K562 (cell line): ENCODE data around the gene RPL22L1. TPM values are rescaled to one million over a fixed set of nuclear protein-coding genes. Genes with fewer than 3 reads are reported as not detected.

Experiments
- ATF1 ChIP-seq, 2 experiments: fragments of 450-650 bp in 1 of 2; IDR thresholded peaks; 2 replicates each; pipeline ENCODE4 v1.6.1; 2016; ENCODE audit warnings: missing compliant biosample characterization in 1 of 2, missing genetic modification characterization in 1 of 2
- BCL6 ChIP-seq: fragments of 250-450 bp; sonication (Bioruptor Pico); IDR thresholded peaks from 2 replicates; pipeline ENCODE4 v1.4.0; 2020
- CEBPG ChIP-seq, 3 experiments: fragments of 200-800 bp in 1 of 3; sonication (Bioruptor generic) in 1 of 3; sonication (generic) in 1 of 3; formaldehyde crosslinking in 1 of 3; IDR thresholded peaks in 2 of 3; conservative IDR thresholded peaks in 1 of 3; 2 replicates each; pipeline versions ENCODE4 v1.6.1 to v1.8.0; 2016 to 2022; ENCODE audit warnings: missing compliant biosample characterization in 2 of 3, missing genetic modification characterization in 2 of 3, mild to moderate bottlenecking in 1 of 3, missing genetic modification reagents in 1 of 3
- CTBP1 ChIP-seq: fragments of 450-650 bp; IDR thresholded peaks from 2 replicates; pipeline ENCODE4 v1.6.1; 2016; ENCODE audit warnings: borderline replicate concordance
- ETV6 ChIP-seq, 3 experiments: fragments of 150-350 bp in 1 of 3; sonication (generic) in 1 of 3; formaldehyde crosslinking in 1 of 3; IDR thresholded peaks; 2 replicates each; pipeline versions ENCODE4 v1.6.1 to v1.8.0; 2014 to 2022; ENCODE audit warnings: borderline replicate concordance in 2 of 3, low read depth in 2 of 3, antibody characterized with exemption in 1 of 3, low read length in 1 of 3, mild to moderate bottlenecking in 1 of 3, missing genetic modification reagents in 1 of 3
- FOXJ3 ChIP-seq: sonication (generic); formaldehyde crosslinking; IDR thresholded peaks from 2 replicates; pipeline ENCODE4 v1.4.0; 2020; ENCODE audit warnings: mild to moderate bottlenecking, missing genetic modification reagents
- FOXP1 ChIP-seq: sonication (generic); formaldehyde crosslinking; IDR thresholded peaks from 2 replicates; pipeline ENCODE4 v1.8.0; 2022; ENCODE audit warnings: mild to moderate bottlenecking, missing genetic modification reagents
- HNRNPL ChIP-seq: fragments of 200-400 bp; formaldehyde crosslinking; IDR thresholded peaks from 2 replicates; pipeline ENCODE4 v1.6.1; 2017; ENCODE audit warnings: low read depth, mild to moderate bottlenecking, low read length
- L3MBTL2 ChIP-seq: fragments of 450-650 bp; IDR thresholded peaks from 2 replicates; pipeline ENCODE4 v1.6.1; 2016; ENCODE audit warnings: mild to moderate bottlenecking, moderate library complexity
- NFRKB ChIP-seq: fragments of 450-650 bp; IDR thresholded peaks from 2 replicates; pipeline ENCODE4 v1.6.1; 2016; ENCODE audit warnings: low read depth
- PRMT5 ChIP-seq: sonication (generic); formaldehyde crosslinking; IDR thresholded peaks from 2 replicates; pipeline ENCODE4 v1.5.0; 2020; ENCODE audit warnings: missing genetic modification reagents
- RAD21 ChIP-seq, 2 experiments: fragments of 250-450 bp in 1 of 2; fragments of 450-650 bp in 1 of 2; sonication (Bioruptor Pico) in 1 of 2; formaldehyde crosslinking in 1 of 2; IDR thresholded peaks in 1 of 2; conservative IDR thresholded peaks in 1 of 2; 2 replicates each; pipeline versions ENCODE4 v1.4.0 to v1.8.0; 2020 to 2022; ENCODE audit warnings: mild to moderate bottlenecking in 2 of 2, moderate library complexity in 1 of 2
- RBM39 ChIP-seq: fragments of 200-400 bp; formaldehyde crosslinking; optimal IDR thresholded peaks from 2 replicates; pipeline ENCODE3; 2018; ENCODE audit warnings: low read depth, low read length
- RFX7 ChIP-seq: fragments of 250-450 bp; sonication (Bioruptor Pico); IDR thresholded peaks from 2 replicates; pipeline ENCODE4 v1.5.1; 2021; ENCODE audit warnings: mild to moderate bottlenecking
- TRIM24 ChIP-seq, 2 experiments: fragments of 450-650 bp; IDR thresholded peaks; 2 replicates each; pipeline ENCODE4 v1.6.1; 2016
- ZNF133 ChIP-seq: fragments of 250-450 bp; sonication (Bioruptor Pico); IDR thresholded peaks from 2 replicates; pipeline ENCODE4 v1.4.0; 2020; ENCODE audit warnings: mild to moderate bottlenecking
- polyA plus RNA-seq, 8 experiments: library from polyadenylated mRNA; depleted of rRNA in 4 of 8; stranded (reverse) in 5 of 8; unstranded in 3 of 8; fragments of >200 nt; fragmentation: Nextera tagmentation in 2 of 8; fragmentation: Illumina TruSeq in 1 of 8; extraction: Ambion mirVana in 2 of 8; extraction: Trizol in 1 of 8; gene quantifications; 2 replicates each; pipeline versions ENCODE4 v1.2.1 to v1.2.3, GENCODE V29; 2011 to 2014; ENCODE audit warnings: inconsistent platforms in 1 of 8, missing spikeins in 1 of 8
- total RNA-seq, 7 experiments: library from RNA; depleted of rRNA in 6 of 7; stranded (reverse); fragments of >200 nt in 6 of 7; fragmentation: Illumina TruSeq in 2 of 7; extraction: Trizol in 2 of 7; gene quantifications; 2 replicates each; pipeline versions ENCODE4 v1.2.1 to v1.2.3, GENCODE V29; 2011 to 2021; ENCODE audit warnings: low replicate concordance in 1 of 7
- TF ChIP-seq, protein P1 (sequence below): fragments of 450-650 bp; IDR thresholded peaks from 2 replicates; pipeline ENCODE4 v1.6.1; 2018; ENCODE audit not compliant: partially characterized antibody
- TF ChIP-seq, protein P2 (sequence below), 3 experiments: fragments of 200-800 bp in 1 of 3; fragments of 250-450 bp in 1 of 3; fragments of 450-650 bp in 1 of 3; sonication (Bioruptor Pico) in 1 of 3; sonication (Bioruptor generic) in 1 of 3; formaldehyde crosslinking in 1 of 3; IDR thresholded peaks; 2 replicates each; pipeline versions ENCODE4 v1.6.1 to v1.8.0; 2016 to 2022; ENCODE audit warnings: mild to moderate bottlenecking in 2 of 3, missing genetic modification characterization in 2 of 3, missing compliant biosample characterization in 1 of 3, moderate library complexity in 1 of 3

RPL22L1 gene
- total and polyA plus RNA-seq, 9 of the 15 experiments (the other 6 are each of a cell fraction or from before 2014, with no cell fraction given): 53.9 to 198 (median 108) TPM

DNA sequence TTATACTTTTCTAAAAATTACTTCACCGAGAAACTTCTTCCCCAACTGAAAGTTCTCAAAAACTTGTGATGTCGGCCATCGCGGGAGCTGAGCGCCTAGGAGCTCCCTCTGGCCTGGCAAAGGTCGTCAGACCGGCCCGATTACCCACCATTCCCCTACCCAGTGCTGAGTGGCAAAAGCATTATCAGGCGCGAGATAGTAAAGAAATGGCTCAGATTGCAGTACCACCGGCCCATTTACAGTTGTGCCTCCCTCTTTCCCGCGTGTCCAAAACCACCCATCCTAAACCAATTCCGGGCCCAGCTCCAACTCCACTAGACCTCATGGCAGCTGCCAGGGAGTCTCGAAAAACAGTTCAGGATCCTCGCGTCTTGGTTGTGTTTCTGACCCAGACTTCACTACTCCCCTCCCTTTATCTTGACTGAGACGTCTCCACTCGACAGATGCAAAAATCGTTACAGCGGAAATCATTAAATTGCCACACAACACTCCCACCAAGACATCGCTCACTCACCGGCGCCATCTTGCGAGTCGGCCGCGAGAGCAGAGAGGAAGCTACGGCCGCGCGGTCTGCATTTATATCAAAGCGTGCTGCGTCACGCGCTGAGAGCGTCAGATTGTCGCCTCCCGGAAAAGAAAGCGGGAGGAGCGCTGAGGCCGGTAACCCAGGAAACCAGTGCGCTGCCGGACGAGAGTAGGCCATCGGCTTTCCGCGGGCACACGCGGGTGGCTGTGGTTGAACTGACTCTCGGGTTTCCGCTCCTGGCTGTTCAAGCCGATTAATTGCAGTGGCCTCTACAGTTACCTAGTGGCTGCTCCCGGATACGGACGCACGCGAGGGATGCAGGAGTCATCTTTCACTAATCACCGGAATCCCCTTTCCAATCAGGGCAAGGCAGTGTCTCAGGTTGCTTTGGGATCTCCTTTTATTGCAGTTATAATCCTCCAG, at the start of gene RPL22L1 (continued):
- peak; percentile 57; the same call in 1 of the 2 replicates for TF ChIP-seq FOXP1
- peak; percentile 98 for TF ChIP-seq NFRKB
- TF ChIP-seq FOXJ3 (CRISPR knock-in tag): no peak
- TF ChIP-seq BCL6 (CRISPR knock-in tag): no peak
- TF ChIP-seq CEBPG (CRISPR knock-in tag; IDR thresholded peaks at IDR 0.05): peak; percentile 58
- no peak; a peak in 1 of 4 replicates for TF ChIP-seq CEBPG (tag; conservative IDR thresholded peaks at IDR 0.05 in 1 of 2, IDR thresholded peaks at IDR 0.05 in 1 of 2)
- TF ChIP-seq, protein P1, sequence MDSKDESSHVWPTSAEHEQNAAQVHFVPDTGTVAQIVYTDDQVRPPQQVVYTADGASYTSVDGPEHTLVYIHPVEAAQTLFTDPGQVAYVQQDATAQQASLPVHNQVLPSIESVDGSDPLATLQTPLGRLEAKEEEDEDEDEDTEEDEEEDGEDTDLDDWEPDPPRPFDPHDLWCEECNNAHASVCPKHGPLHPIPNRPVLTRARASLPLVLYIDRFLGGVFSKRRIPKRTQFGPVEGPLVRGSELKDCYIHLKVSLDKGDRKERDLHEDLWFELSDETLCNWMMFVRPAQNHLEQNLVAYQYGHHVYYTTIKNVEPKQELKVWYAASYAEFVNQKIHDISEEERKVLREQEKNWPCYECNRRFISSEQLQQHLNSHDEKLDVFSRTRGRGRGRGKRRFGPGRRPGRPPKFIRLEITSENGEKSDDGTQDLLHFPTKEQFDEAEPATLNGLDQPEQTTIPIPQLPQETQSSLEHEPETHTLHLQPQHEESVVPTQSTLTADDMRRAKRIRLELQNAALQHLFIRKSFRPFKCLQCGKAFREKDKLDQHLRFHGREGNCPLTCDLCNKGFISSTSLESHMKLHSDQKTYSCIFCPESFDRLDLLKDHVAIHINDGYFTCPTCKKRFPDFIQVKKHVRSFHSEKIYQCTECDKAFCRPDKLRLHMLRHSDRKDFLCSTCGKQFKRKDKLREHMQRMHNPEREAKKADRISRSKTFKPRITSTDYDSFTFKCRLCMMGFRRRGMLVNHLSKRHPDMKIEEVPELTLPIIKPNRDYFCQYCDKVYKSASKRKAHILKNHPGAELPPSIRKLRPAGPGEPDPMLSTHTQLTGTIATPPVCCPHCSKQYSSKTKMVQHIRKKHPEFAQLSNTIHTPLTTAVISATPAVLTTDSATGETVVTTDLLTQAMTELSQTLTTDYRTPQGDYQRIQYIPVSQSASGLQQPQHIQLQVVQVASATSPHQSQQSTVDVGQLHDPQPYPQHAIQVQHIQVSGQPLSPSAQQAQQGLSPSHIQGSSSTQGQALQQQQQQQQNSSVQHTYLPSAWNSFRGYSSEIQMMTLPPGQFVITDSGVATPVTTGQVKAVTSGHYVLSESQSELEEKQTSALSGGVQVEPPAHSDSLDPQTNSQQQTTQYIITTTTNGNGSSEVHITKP: no peak
- TF ChIP-seq HNRNPL: no peak; the same call in 1 of the 2 replicates
- TF ChIP-seq ZNF133 (CRISPR knock-in tag): no peak
- no peak for TF ChIP-seq ATF1 (CRISPR knock-in tag; IDR thresholded peaks at IDR 0.05)
- TF ChIP-seq ATF1 (tag; IDR thresholded peaks at IDR 0.05): peak; percentile 96
- TF ChIP-seq PRMT5 (CRISPR knock-in tag): no peak
- TF ChIP-seq L3MBTL2: peak; percentile 86
- peak; percentile 89 for TF ChIP-seq RBM39
- TF ChIP-seq TRIM24 (IDR thresholded peaks at IDR 0.05): no peak
- TF ChIP-seq ETV6 (IDR thresholded peaks at IDR 0.05; ENCODE audit: borderline replicate concordance in 1 of 2, low read depth in 2 of 2, low read length in 1 of 2): no peak
- no peak for TF ChIP-seq ETV6 (CRISPR knock-in tag; IDR thresholded peaks at IDR 0.05; ENCODE audit: borderline replicate concordance)
- TF ChIP-seq, protein P2, sequence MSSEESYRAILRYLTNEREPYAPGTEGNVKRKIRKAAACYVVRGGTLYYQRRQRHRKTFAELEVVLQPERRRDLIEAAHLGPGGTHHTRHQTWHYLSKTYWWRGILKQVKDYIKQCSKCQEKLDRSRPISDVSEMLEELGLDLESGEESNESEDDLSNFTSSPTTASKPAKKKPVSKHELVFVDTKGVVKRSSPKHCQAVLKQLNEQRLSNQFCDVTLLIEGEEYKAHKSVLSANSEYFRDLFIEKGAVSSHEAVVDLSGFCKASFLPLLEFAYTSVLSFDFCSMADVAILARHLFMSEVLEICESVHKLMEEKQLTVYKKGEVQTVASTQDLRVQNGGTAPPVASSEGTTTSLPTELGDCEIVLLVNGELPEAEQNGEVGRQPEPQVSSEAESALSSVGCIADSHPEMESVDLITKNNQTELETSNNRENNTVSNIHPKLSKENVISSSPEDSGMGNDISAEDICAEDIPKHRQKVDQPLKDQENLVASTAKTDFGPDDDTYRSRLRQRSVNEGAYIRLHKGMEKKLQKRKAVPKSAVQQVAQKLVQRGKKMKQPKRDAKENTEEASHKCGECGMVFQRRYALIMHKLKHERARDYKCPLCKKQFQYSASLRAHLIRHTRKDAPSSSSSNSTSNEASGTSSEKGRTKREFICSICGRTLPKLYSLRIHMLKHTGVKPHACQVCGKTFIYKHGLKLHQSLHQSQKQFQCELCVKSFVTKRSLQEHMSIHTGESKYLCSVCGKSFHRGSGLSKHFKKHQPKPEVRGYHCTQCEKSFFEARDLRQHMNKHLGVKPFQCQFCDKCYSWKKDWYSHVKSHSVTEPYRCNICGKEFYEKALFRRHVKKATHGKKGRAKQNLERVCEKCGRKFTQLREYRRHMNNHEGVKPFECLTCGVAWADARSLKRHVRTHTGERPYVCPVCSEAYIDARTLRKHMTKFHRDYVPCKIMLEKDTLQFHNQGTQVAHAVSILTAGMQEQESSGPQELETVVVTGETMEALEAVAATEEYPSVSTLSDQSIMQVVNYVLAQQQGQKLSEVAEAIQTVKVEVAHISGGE (CRISPR knock-in tag; IDR thresholded peaks at IDR 0.05): peak in 1 of 3 experiments; percentile 75; a peak in 2 of 6 replicates
- peak; percentile 6 to 11; a peak in 1 of 4 replicates for TF ChIP-seq RAD21 (CRISPR knock-in tag; conservative IDR thresholded peaks at IDR 0.05 in 1 of 2, IDR thresholded peaks at IDR 0.05 in 1 of 2)
- TF ChIP-seq RFX7 (CRISPR knock-in tag): peak; percentile 38; the same call in 1 of the 2 replicates
- peak; percentile 88 for TF ChIP-seq CTBP1
